GM12864 (cell line): Measurements from ENCODE around the gene UGT1A10.

Experiments
- DNase-seq: peaks from one replicate; pipeline ENCODE4 v3.0.0-alpha.2; 2011; ENCODE audit warnings: low read depth
- H3K4me3 ChIP-seq: 2 replicates; pipeline ENCODE4 v1.5.1; 2011; ENCODE audit warnings: mild to moderate bottlenecking, low read depth, low read length, control low read depth
- CTCF ChIP-seq: IDR thresholded peaks from 2 replicates; pipeline ENCODE4 v1.5.1; 2011; ENCODE audit warnings: low read depth, mild to moderate bottlenecking, moderate library complexity, low read length, control low read depth, inconsistent platforms; ENCODE audit errors: missing control alignments

The UGT1A10 gene

GRCh38 chr2:233799716-233800115, 163.5 kb downstream of the UGT1A10 start:
- DNase-seq = no peak
- H3K4me3 ChIP-seq = no peak overlapping the region
- TF ChIP-seq CTCF = no peak

GRCh38 chr2:233800208-233800607, 164.0 kb downstream of the UGT1A10 start:
- H3K4me3 ChIP-seq = no peak overlapping the region
- no peak for DNase-seq
- TF ChIP-seq CTCF = no peak

GRCh38 chr2:233801357-233802131, 165.3 kb downstream of the UGT1A10 start:
- no peak overlapping the region for H3K4me3 ChIP-seq
- DNase-seq = no peak
- no peak for TF ChIP-seq CTCF

- no peak for TF ChIP-seq CTCF
- DNase-seq = no peak
- no peak overlapping the region for H3K4me3 ChIP-seq
Observed at GRCh38 chr2:233802132-233802815, 166.0 kb downstream of the UGT1A10 start.

- no peak for TF ChIP-seq CTCF
- no peak overlapping the region for H3K4me3 ChIP-seq
- no peak for DNase-seq
Observed at GRCh38 chr2:233803292-233803911, 167.2 kb downstream of the UGT1A10 start.

GRCh38 chr2:233803994-233804393, 167.7 kb downstream of the UGT1A10 start:
- H3K4me3 ChIP-seq = no peak overlapping the region
- no peak for TF ChIP-seq CTCF
- DNase-seq = no peak
